NOMO-1 treated with dmso at 0.1 percent for 144 hours (cell line): ENCODE data around the gene DLX1.

ENCODE experiments used
- DNase-seq: peaks from one replicate; lab custom pipeline; 2025; ENCODE audit not compliant: unreplicated experiment; lab: John Stamatoyannopoulos, UW

Gene DLX1

GRCh38 chr2:172096626-172097547 lies 11.6 kb downstream of the DLX1 start:
- no peak for DNase-seq

DNA sequence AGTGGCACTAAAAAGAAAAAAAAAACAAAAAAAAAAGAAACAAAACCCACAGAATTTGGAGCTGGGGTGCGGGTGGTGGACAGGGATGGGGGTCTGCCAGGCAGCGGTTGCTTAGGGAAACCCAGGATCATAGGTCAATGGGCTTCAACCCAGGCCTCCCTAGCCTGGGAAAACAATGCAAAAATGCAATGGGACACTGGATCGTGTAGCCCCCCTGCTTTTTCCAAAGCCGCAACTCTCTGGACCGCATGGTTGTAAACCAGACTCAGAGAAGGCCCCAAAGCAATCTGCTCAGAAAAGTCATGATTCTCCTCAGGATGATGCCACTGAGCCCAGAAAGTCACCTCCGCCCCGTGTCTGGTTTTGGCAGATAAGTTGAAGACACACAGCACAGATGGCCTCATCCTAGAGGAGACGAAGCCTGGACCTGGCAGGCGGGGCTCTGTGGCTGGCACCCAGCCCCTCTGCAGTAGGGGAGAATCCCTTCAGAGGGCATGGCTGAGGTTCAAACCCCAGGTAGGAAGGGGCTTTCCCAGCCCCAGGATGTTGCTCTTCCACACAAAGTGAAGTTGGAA lies 12.3 kb downstream of the DLX1 start:
- DNase-seq, result no peak

- no peak for DNase-seq
Observed at GRCh38 chr2:172098287-172098649, 13.0 kb downstream of the DLX1 start.

- no peak for DNase-seq
Observed at GRCh38 chr2:172098650-172099471, 13.6 kb downstream of the DLX1 start.

GRCh38 chr2:172099472-172100079 lies 14.3 kb downstream of the DLX1 start:
- DNase-seq, result no peak

- no peak for DNase-seq
Observed at GRCh38 chr2:172100080-172100934, 15.0 kb downstream of the DLX1 start.

DNA sequence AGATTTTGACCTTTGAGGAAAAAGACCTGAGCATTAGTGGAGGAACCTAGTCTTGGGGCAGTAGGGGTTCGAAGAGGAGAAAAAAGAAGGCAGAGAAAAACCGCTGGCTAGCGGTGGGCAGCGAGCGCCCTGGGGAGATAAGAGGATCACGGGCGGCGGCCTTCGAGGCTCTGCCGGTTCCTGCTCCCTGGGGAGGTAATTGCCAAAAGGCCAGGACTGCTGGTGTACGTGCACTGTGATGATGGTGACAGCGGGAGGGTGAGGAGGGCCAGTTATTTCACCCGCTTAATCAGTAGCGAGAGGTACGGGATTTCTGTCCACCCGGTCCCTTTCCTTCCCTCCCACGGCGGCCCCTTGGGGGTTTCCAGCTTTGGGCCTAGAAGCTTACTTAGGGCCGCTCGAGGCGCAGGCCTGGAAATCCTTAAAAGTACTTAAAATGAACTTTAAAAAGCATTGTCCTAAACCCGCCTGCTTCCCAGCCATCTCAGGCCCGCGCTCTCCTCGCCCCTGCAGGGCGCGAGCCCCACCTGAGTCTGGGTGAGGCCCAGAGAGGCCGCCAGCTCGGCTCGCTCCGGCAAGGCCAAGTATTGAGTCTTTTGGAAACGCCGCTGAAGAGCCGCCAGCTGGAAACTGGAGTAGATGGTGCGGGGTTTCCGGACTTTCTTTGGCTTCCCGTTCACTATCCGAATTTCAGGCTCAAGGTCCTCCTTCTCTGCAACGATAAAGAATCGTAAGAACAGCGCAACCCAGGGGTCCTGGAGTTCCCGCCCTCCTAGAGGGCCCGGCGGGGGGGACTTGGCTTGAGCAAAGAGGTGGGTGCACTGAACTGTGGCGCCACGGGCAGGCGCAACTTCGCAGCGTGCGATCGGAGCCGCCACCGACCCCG lies 15.9 kb downstream of the DLX1 start:
- no peak for DNase-seq

- DNase-seq, result no peak
Observed at GRCh38 chr2:172101821-172102390, 16.6 kb downstream of the DLX1 start.

DNA sequence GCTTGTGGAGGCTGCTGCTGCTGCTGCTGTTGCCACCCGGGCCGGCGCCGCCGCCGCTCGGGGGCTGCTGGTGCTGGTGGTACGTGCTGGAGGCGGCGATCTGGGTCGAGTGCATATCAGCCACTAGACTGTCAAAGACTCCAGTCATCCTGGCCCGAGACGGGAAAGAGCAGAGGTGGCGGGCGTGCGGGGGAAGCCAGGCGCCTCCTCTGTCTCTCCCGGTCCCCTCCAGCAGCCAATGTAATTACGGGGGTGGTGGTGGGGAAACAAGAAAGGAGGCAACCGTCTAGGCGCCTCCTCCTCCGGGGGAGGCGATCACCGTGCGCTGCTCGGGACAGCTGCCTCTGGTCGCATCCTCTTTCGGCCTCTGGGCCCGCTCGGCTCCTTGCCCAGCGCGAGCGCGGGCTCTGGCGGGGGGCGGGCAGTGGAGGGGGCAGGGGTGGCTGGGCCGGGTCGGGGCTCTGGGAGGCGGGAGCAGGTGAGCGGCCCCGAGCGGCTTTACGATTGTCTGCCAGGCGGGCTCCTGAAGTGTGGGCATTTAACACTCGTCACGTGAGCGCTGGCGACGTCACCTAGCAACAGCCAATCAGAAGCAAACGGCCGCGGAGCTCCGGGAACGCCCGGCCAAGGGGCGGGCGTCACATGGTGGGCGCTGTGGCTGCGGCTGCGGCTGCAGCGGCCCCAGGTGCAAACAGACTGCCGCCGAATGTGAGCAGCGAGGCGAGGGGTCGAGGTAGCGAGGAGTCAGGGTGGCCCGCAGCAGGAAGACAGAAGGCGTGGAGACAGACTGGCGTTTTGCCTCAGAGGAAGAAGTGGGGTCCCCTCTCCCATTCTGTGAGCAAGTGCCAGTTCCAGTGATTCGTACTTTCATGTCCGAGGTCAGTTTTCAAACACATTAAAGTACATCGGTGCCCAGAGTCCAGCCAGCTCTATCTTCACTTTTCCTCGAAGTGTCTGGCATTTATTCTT lies 17.4 kb downstream of the DLX1 start, which contains the start of gene DLX2:
Gene DLX2 (minus strand): TSS at position 510 of the 969 bp plus-strand sequence. CDS start 362 bp downstream, at position 148.
- peak; percentile 72 for DNase-seq

GRCh38 chr2:172103471-172104272 lies 18.4 kb downstream of the DLX1 start:
- peak; percentile 40 for DNase-seq

- DNase-seq, result no peak
Observed at GRCh38 chr2:172105471-172106107, 20.3 kb downstream of the DLX1 start.

DNA sequence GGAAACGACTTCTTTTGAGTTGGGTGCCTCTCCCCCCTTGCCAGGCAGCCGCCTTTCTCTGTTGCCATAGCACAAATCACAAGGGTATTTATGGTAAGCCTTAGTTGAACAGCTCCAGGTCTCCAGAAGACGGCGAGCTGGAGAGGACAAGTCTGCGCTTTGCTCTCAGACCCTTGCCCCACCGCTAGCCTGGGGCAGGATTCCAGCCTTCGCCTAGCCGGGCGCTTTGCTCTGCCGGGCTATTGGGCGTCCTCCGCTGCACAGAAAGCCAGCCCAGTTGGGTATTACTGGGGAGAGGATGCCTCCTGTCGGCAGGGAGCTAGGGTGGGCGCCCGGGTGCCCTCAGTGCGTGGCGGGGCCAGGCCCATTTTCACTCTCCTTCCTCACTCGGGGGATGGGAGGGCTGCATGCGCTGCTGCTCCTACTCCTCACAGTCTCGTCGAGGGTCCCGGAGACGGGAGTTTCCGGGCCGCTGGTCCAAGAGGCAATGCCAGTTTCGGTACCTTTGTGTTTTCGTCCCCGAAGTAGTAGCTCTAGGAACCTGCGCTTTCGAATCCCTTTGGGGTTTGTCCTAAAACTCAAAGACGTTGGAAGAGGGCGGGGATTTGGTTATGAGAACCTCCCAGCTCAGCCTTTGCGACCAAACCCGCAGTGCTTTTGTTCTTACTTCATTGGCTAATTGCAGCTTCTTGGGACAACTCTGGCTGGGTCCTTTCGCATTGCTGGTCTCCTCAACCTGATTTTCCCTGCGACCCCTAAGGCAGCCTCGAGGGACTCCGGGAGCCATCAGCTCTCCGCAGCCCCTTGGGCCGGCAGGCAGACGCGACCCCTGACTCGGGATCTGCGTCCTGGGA lies 21.0 kb downstream of the DLX1 start:
- DNase-seq, result peak; percentile 61

DNA sequence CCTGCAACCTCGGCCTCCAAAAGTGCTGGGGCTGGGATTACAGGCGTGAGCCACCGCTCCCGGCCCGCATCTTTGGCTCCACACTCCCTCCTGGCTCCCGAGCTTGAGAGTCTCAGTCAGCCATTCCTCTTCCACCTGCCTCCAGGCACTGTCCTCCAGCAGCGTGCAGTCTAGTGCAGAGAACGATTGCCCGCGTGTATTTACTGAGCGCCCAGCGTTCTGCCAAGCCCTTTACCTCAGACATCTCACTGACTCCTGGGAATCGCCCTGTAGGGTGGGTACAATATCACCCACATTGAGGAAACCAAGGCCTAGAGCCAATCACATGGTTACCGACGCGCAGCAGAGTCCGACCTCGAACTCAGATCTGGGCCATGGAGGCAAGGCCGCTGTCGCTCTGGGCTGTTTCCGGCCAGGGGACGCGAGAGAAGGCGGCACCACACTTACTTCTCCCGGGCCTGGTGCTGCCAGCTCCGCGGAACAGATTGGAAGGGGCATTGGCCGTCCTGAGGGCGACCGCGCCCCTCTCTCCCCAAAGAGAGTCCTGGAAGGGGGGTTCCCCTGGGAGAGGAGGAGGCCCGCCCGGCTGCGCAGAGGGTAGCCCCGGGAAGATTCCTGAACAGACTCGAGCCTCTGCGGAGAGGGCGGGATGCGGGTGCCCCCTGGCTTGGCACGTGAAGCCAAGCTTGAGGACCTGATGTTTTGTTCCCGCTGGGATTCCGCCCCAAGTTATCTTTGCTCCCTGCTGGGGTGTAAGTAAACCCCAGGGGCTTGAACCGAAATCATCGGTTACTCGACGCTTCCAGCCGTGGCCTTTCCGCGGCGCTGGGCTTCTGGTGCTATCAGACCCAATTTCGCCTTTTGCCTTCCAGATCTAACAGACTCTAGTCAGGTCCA lies 22.6 kb downstream of the DLX1 start:
- DNase-seq, result no peak

GRCh38 chr2:172108587-172108930 lies 23.3 kb downstream of the DLX1 start:
- no peak for DNase-seq
